HG03571 (cell line): ENCODE data around the gene HAND1.
A peak's percentile ranks its signal among the peaks of the same experiment; 100 is the strongest.

Source experiments
- ATAC-seq: cut with Tn5 transposase; IDR thresholded peaks from one replicate; pipeline ENCODE4 v1.9.1; 2021; ENCODE audit not compliant: unreplicated experiment

The HAND1 gene

GRCh38 chr5:154479944-154480750 is 2.1 kb upstream of the HAND1 start:
- ATAC-seq: no peak

- ATAC-seq: no peak
Observed at GRCh38 chr5:154479160-154479943, 1.3 kb upstream of the HAND1 start.

- ATAC-seq: no peak
Observed at GRCh38 chr5:154478752-154479159, 729 bp upstream of the HAND1 start.

GRCh38 chr5:154477382-154478223 is 424 bp downstream of the HAND1 start:
- ATAC-seq: no peak

GRCh38 chr5:154476354-154477205 is 1.4 kb downstream of the HAND1 start:
- no peak for ATAC-seq

GRCh38 chr5:154475591-154476353 is 2.3 kb downstream of the HAND1 start:
- ATAC-seq: no peak

GRCh38 chr5:154474396-154475334 is 3.4 kb downstream of the HAND1 start:
- no peak for ATAC-seq

- ATAC-seq: no peak
Observed at GRCh38 chr5:154473581-154474283, 4.3 kb downstream of the HAND1 start.

- ATAC-seq: no peak
Observed at GRCh38 chr5:154472871-154473580, 5.0 kb downstream of the HAND1 start.

- no peak for ATAC-seq
Observed at GRCh38 chr5:154470947-154471870, 6.8 kb downstream of the HAND1 start.

- ATAC-seq: no peak
Observed at GRCh38 chr5:154470137-154470536, 7.9 kb downstream of the HAND1 start.

- ATAC-seq: peak; percentile 93
Observed at GRCh38 chr5:154467655-154468354, 10.2 kb downstream of the HAND1 start.

- ATAC-seq: no peak
Observed at GRCh38 chr5:154466671-154467070, 11.4 kb downstream of the HAND1 start.

GRCh38 chr5:154466147-154466546 is 11.9 kb downstream of the HAND1 start:
- no peak for ATAC-seq

- ATAC-seq: no peak
Observed at GRCh38 chr5:154465169-154465568, 12.9 kb downstream of the HAND1 start.

- ATAC-seq: no peak
Observed at GRCh38 chr5:154464438-154464837, 13.6 kb downstream of the HAND1 start.
